Brain pericyte (primary cell): ENCODE results near the gene LZTS2.

Source experiments
- DNase-seq: peaks from one replicate; pipeline ENCODE4 v3.0.0-alpha.2; 2012; ENCODE audit warnings: low read depth, low spot score

LZTS2 gene

DNA sequence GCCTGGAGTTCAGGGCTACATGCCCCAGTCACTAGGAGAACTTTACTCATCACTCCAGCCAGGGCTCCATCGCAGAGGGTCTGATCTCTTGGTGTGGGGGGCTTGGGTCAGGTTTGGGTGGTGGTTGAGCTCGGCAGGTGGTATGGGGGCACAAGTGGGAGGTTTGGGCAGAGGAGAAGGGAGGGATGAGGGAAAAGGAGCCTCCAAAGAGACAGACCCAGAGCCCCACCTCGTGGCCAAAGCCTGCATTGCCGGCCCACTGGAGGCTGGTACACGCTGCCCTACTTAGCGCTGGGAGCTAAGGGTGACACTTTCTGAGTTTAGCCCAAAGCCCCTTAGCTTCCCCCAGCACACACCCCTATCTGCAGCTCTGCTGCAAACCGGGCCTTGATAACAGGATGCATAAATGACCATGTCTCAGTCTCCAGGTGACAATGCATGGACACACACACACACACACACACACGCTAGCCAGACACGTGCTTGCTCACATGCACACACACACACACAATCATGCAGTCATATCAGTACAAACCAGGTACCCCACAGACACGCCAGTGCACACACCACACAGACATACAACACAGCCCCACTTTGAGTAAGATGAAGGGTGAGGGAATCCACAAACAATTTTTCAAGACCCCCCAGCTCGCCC is 14.7 kb downstream of the LZTS2 start:
- no peak for DNase-seq

DNA sequence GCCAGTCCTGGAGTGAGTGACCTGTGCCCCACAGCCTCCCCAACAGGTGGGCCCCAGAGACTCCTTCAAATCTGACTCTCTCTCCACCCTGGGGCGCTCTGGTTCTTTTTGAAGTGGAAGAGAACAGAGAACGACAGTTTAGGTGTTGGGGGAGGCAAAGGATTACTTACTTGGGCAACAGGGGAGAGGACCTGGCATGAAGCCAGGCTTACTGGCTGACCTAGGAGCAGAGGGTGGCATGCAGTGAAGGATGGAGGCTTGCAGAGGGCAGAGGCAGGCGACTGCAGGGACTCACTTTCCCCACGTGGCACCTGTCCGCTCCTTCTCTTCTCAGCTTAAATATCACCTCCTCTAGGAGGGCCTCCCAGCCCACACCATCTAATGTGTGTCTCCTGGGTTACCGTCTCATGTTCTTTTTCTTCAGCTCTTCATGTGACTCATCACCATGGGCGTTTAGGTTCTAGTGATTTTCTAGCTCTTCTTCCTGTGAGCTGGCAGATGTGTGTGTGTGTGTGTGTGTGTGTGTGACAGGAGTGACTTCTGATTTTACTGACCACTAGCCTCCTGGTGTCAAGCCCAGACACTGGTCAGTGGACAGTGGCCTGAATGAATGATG is 15.5 kb downstream of the LZTS2 start:
- no peak for DNase-seq

DNA sequence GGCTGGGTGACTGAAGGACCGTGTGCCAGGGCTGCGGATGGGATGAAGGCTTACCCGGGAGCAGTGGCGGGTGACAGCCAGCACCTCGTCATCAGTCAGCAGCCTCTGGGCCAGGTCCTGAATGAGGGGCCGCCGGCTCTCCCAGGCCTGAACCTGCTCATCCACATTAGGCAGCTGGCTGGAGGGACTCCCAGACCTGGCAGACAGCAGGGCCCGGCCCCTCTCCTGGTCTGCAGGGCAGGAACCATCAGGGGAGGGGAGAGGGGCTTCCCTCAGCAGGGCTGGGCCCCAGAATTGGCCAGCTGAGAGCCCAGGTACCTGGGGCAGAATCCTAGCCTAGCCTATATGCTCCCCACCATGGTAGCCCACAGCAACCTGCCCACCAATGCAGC is 16.0 kb downstream of the LZTS2 start:
- no peak for DNase-seq

DNA sequence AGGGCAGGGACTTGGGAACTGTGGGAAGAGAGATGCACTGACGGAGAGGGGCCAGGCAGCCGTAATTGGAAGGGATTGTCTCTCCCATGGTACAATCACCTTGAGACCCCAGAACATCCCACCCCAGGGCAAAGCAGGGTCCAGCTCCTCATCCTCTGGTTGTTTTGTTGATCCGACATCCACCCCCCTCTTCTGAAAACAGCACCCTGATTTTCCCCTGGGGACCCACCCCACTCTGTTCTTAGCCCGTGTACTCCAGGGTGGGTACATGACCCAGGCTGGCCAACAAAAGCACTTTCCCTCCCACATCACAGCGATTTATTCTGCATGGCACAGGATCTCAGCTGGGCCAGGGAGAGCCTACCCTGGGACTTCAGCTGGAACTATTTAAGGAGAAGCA is 17.2 kb downstream of the LZTS2 start:
- DNase-seq = no peak

DNA sequence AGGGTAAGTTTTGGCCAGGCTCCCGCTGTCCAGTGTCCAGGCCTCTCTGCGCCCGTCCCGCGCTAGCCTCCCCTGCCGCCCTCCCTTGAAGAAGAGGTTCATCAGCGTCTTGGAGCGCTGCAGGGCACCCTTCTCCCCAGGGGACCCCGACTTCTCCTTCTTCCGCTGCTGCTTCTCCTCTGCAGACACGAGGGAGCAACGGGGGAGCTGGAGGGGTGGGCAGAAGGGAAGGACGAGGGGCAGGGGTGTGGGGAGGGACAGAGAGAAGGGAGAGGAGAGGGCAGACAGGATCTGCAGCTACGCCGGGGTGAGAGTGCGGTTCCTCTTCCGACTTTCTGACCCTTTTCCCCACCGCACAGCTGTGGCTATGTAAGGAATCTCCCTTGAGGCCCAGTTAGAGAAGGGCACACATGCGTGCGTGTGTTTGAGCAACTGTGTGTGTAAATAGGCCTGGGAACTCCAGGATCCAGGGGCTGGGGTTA is 18.6 kb downstream of the LZTS2 start:
- DNase-seq = no peak

DNA sequence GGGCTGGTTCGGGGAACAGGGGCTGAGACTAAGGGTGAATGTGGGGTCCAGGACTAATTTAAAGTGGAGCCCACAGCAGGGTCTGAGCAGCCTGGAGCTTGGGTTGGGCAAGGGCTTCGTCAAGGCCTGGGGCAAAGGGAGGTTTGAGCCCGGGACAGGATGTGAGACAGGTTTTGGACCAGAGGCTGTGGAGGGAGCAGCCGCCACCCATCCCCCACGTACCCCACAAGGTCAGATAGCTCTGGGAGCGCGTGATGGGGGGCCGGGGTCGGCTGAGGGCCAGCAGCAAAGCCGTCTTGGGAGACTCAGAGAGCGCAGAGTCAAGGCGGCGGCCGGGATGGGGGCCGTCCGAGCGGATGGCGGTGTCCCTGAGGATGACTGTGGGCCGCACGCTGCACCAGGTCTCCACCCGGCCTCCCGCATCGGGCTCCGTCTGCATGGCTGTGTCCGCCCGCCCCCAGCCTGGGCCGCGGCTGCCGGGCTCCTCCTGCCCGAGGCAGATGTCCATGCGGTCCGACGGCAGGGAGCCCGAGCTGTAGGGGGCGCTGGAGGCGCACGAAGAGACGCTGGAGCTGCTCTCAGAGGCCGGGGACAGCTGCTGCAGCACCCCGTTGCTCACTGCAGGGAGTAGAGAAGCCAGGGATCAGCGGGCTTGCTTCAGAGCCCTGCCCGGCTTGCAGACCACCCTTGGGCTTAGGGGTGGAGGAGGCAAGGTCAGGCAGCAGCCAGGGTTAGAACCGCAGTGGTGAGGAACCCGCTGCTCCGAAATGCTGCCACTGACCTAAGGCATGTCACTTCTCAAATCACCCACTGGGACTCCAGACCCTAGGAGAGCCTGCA is 19.2 kb downstream of the LZTS2 start:
- peak; percentile 86 for DNase-seq

DNA sequence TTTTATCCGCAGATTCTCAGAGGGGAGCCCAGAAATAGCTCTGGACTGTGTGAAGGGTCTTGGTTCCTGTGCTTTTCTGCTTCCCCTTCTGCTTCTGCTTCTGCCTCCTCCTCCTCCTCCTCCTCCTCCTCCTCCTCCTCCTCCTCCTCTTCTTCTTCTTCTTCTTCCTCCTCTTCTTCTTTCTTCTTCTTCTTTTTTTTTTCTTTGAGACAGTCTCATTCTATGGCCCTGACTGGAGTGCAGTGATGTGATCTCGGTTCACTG is 19.8 kb downstream of the LZTS2 start:
- DNase-seq = no peak

DNA sequence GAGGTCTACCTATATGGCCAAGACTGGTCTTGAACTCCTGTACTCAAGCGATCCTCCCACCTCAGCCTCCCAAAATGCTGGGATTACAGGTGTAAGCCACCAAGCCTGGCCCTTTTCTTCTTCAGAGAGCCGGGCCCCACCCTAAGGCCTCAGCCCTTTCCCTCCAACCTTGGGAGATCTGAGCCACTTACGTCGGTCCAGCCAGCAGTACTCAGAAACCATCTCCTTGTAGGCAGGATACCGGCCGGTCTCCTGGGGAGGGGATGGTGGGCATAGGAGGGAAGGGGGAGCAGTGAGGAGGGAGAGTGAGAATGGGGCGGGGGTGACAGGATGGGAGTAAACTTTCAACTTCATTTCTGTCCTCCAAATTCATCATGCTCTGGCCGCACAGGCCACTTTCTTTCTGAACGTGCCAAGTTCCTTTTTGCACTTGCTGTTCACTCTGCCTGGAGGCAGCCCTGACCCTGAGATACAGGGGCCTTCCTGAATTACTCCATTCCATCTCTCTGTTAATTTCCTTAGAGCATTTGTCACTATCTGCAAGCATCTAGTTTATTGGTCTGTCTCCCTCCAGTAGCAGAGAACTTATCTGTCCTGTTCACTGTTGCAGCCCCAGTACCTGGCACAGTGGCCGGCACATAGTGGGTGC is 20.9 kb downstream of the LZTS2 start:
- DNase-seq = no peak

DNA sequence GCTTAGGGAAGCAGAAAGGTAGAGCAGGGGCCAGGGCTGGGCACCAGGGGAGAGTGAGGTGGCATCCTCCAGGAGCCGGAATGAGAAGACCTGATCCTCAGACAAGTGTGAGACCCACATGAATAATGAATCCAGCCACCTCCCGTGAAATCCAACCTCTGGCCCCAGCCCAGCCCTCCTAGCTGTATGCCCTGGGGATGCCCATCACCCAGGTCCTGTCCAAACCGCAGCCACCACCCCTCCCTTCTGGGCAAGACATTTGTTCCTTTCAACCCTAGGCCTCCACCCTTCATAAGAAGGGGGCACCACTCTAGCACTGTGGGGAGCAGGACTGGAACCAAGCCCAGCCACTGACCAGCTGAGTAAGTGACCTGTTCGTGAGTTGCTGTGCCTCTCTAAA is 21.6 kb downstream of the LZTS2 start:
- DNase-seq = no peak

DNA sequence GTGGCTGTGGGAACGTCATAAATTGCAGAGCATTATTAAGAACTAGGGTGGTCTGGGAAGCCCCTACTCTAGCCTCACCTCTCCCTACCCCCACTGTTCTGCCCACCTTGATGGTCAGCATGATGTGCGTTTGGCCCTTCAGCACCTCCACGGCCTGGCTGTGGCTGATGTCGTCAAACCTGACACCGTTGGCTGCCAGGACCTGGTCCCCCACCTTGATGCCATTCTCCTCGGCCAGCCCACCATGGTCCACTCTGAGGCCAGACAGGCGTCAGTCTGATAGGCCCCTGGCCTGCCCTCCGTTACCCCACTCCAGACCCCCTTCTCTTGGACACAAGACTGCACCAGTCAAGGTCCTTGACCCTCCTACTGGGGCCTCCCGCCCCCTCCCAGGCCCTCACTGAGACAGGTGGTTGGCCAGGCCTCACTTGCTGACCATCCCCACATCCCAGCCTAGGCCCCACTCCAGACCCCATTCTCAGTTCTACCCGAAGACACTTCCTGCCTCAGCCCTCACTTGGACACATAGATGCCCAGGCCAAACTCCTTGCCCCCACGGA is 22.2 kb downstream of the LZTS2 start:
- no peak for DNase-seq

DNA sequence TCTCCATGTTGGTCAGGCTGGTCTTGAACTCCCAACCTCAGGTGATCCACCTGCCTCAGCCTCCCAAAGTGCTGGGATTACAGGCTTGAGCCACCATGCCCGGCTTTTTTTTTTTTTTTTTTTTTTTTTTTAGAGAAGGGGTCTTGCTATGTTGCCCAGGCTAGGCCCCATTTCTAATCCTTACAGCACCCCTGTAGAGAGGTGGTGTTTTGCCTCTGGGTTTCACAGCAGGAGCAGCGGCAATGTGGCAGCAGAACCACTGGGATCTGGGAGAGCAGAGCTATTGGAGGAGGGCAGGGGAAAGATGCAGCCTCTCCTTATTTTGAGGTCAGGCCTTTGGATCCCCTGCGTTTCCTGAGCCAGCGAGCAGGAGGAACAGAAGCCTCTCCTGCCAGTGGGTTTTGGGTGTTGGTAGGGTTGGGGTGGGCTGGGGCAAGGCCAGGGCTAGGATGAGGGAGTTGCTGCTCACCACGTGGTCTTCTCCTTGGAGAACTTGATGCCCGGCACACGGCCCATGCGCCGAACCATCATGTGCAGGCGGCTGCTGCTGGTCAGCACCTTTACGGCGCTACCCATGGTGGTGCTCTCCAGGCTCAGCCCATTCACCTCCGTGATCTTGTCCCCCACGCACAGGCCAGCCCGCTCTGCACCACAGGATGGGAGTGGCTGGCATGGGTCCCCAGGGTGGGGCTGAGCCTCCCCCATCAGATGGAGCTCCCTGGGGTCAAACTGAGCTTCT is 23.5 kb downstream of the LZTS2 start:
- no peak for DNase-seq

DNA sequence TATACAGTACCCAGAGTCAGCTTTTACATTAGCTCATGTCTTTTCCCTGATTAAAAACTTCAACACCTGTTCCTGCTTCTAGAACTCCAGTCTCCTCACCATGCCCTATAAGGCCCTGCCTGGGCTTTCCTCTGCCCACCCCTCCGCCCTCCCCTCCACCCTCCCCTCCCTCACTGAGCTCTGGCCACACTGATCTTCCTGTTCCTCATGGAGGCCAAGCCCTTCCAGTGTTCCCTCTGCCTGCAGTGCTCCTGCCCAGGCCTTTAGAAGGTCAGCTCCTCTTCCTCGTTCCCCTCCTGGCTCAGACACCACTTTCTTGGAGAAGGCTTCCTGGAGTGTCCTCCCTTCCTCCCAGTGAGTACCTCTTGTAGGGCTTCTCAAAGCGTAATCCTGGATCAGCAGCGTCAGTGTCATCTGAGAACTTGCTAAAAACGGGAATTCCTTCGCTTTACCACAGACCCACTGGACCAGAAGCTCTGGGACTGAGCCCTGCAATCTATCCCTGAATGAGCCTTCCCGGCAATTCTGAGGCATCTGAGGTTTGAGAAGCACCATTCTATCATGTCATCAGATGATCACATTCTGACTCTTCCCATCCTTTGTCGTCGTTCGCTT is 27.6 kb downstream of the LZTS2 start:
- DNase-seq = no peak

DNA sequence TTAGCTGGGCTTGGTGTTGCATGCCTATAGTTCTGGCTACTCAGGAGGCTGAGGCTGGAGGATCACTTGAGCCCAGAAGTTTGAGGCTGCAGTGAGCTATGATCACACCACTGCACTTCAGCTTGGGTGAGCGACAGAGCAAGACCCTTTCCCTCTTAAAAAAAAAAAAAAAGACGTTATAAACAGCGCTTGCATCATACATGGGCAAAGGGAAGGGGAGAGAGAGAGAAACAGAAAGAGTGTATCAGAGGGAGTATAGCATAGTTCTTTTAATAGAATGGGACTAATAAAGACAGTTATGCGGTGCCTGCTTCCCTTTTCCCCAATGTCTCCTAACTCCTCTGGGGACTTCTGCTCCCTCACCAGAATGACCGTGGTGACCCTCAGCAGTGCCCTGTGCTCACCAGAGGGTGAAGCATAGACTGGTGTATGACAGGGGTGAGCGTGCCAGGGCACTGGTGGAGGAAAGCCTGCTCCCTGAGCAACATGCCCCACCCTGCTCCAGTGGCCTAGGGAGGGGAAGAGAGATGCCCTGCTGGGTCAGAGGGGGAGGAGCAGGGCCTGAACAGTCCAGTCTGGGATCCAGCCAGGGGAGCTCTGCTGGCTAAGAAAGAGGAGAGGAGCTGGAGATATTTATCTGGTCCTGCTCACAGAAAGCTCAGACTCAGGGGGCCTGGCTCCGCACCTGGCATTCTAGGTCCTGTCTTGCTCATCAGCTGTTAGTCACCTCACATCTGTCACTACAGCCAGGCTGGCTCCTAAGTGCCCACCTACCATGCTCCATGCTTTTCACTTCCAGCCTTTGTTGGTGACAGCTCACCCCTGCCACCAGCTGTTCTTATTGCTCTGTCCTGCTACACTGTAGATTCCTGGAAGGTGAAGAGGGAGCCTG is 29.1 kb downstream of the LZTS2 start:
- DNase-seq = no peak

DNA sequence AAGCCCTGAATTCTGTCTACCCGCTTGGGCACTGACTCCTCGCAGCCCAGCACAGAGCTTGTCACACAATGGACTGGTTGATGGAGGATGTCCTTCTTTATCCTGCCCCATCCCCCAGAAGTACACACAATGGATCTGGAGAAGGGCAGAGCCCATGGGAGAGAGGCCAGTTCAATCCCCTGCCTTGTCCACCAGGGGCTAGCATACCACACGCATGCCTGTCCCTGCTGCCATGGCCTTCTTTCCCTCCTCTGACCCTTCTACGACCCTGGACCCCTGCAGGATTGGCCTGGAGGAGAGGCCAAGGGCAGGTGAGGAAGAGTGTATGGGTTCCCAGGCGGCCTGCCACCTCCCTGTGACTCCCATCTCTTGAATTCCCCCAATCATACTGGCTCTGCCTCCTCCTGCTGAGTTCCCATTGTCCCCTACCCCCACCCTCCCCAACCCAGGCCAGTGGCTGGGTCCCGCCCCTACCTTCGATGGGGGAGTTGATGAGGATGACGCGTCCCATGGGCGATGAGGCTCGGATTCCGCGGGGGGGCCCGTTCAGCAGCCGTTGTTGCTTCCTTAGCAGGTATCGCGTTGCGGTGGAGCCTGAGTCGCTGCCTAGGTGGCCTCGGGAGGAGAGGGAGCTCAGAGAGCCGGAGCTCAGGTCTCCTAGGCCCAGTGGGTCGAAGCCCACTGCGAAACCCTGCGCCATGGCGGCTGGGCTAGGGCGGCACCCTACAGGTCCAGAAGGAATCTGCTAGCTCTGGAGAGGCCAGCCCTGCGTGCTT is 30.1 kb downstream of the LZTS2 start:
- DNase-seq = no peak

DNA sequence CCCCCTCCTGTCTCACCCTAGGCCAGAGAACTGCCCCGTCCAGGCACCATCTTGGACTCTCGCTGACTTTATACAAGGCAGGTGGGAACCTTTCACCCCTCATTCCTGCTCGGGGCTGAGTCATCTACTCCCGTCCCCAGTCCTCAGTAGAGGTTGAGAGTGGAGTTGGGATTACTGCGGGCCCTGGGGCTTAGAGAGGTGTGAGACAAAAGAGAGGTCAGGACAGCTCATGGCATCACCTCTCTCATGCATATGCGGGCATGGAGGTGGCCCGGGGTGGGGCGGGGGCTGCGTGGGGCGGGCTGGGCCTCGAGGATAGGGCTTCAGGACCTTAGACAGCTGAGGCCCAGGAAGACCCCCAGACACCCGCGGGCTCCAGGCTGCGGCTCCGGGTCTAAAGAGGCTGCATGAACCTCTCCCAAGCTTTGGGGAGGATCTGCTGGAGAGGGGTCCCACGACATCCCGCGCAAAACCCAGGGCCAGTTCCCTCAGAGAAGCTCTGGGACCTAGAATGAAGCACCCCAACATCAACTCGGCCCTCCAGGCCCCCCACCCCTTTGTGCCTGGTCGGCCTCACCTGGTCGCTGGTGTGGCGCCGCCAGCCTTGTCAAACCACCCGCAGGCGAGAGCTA is 31.0 kb downstream of the LZTS2 start:
- DNase-seq = no peak

DNA sequence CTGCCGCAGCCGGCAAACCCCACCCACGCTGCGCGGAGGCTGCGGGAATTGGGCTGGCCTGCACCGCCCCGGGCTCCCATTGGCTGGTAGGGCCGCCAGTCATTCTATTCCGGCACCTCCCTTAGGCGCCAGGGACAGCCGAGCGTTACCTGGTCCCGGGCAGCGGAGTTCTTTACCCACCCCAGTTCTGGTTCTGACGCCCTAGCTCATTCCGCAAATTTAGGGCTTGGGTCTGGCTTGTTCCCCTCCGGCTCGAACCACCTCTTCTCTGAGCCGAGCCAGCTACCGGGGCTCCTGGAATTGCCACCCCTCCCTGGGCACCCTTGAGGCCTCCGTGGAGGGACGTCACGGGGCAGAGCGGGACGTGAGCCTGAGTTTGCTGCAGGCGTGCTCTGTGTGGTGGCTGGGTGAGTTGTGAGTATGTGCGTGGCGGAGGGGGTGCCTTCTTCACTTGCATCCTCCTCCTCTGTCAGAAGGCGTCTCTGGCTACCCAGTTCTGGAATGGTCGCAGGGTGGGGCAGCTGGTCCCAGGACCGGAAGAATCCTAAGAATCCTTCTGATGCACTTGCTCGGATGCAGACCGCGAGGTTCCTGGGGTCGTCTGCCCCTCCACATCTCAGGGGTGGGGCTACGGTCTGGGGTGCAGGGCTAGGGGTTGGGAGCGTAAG is 31.7 kb downstream of the LZTS2 start, which contains the start of the genes PDZD7 and SFXN3:
Gene PDZD7 (minus strand): TSS at position 2 of the 668 bp plus-strand sequence. CDS start 910 bp downstream, outside the sequence.
Gene SFXN3 (plus strand): TSS at position 107 of the 668 bp plus-strand sequence. CDS start 3,461 bp downstream, outside the sequence.
- peak; percentile 37 for DNase-seq

DNA sequence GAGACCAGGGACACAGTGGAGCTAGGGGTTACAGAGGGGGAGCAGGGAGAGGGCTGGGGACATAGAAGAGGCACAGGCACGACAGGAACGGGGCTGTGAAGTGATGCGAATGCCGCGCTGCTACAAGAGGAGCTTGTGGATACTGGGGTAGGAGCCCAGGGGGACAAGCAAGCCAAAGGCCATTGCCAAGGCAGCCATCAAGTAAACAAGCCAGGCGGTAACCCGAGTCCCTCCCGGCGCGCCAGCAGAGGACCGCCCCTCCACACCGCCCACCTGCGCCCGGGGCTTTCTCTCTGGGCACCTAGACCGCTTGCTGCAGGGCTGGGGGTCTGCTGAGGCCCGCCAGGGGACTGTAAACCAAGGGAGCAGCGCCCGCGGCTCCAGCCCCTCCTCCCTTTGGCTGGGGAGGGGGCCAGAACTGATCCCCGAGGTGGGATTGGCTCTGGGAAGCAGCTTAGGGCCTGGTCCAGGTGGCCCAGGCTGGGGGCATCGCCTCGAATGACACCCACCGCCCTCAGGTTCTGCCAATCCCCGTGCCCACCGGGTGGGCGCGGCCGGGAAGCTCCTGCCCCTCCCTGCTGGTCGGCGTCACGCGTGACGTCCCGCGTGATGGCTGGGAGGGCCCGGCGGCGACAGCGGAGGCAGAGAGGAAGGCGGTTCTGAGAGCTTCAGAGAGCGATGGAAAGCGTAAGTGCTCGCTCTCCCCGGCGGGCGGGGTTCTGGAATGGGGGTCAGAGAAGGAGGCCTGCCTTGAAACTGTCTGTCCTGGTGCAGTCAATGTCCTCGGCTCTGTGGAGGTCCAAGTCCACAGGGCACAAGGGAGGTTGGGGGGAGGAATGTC is 32.4 kb downstream of the LZTS2 start:
- no peak for DNase-seq
